Measurements from ENCODE around the gene LARGE1. TPM values are rescaled to one million over a fixed set of nuclear protein-coding genes. Genes with fewer than 3 reads are reported as not detected.

Gene LARGE1
- total and polyA plus RNA-seq, 9 of the 15 experiments (the other 6 are each of a cell fraction or from before 2014, with no cell fraction given), result 0.01 to 0.66 (median 0.14) TPM; not detected in 2

DNA sequence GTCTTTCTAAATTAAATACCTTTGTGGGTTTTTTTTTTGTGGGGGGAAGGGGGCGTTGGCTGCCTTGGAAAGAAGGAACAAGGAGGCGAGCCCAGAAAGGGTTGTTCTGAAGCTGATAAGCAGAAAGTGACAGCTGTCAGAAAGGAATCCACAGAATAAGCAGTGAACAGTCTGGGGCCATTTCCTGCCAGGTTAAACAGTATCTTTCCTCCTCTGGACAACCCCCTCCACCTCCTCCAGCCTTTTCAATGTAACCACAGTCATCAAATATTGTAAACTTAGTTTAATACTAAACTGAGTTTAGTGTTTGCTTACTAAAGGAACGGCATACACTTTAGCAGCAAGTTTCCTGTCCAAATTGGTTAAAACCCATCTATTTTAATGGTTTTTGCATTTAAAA lies 590.9 kb downstream of the LARGE1 start:
- H3K27me3 ChIP-seq (ENCODE audit: control insufficient read depth in 2 of 2, insufficient read depth in 2 of 2, low read length in 2 of 2), result no peaks in the 10 kb centered on the region
- CTCF ChIA-PET (ENCODE audit: low intra/inter-chr PET ratio), result interaction anchor here (0.7 kb wide), 1 partner anchor 1694 kb away, joined by 3 read pairs; no protein-coding TSS in a partner anchor
- no peak overlapping the region for H3K4me2 ChIP-seq (ENCODE audit: insufficient read depth, low read length)
- intact Hi-C loops (cut with micrococcal nuclease), result no loop called here
- no peaks in the 10 kb centered on the region for H3K4me1 ChIP-seq (replicated peaks in 1 of 2; ENCODE audit: control insufficient read depth in 2 of 2, insufficient read depth in 2 of 2, low read length in 2 of 2)
- POLR2A ChIA-PET, result no interaction called here
- no peak for DNase-seq (ENCODE audit: extremely low read depth in 1 of 4, low spot score in 3 of 4)
- no peaks in the 10 kb centered on the region for H4K20me1 ChIP-seq (replicated peaks; ENCODE audit: control insufficient read depth, insufficient read depth, low read length)
- in situ Hi-C loops (cut with MboI), result no loop called here
- H3K4me3 ChIP-seq, result no peak overlapping the region
- no peak overlapping the region for H3K9ac ChIP-seq (ENCODE audit: insufficient read depth in 1 of 2, low read depth in 2 of 2, low read length in 2 of 2)
- WGBS (ENCODE audit: insufficient coverage, low coverage, missing lambda C conversion rate), result 0% methylated on average over 3 of the region's 3 CpGs
- no peak overlapping the region for H2AFZ ChIP-seq (ENCODE audit: low read depth, low read length)
- H3K27ac ChIP-seq (ENCODE audit: extremely low read depth, low read depth, low read length), result no peak overlapping the region
- H3K9me1 ChIP-seq (ENCODE audit: control insufficient read depth, insufficient read depth, low read length), result no peaks in the 10 kb centered on the region
- FAIRE-seq, result no peak
- no peaks in the 10 kb centered on the region for H3K9me3 ChIP-seq (replicated peaks; ENCODE audit: control insufficient read depth, insufficient read depth, low read depth, low read length)
- no peaks in the 10 kb centered on the region for H3K36me3 ChIP-seq (ENCODE audit: control insufficient read depth, insufficient read depth, low read length)
- no peak for ATAC-seq
- no peaks in the 10 kb centered on the region for H3K79me2 ChIP-seq (ENCODE audit: control insufficient read depth, insufficient read depth, low read length)
- no TSS peak for BruUV-seq (replicated peaks)
- TF ChIP-seq ETS2 (tag; IDR thresholded peaks at IDR 0.05; ENCODE audit: borderline replicate concordance, poor library complexity, severe bottlenecking) (no peak), ZNF121 (CRISPR knock-in tag; conservative IDR thresholded peaks at IDR 0.05) (no peak), SRSF3 (IDR thresholded peaks at IDR 0.05; ENCODE audit: insufficient read depth, low read length) (no peak), RBM34 (IDR thresholded peaks at IDR 0.05; ENCODE audit: borderline replicate concordance, insufficient read depth, low read length) (no peak), ZNF717 (CRISPR knock-in tag; IDR thresholded peaks at IDR 0.05) (no peak), ZNF79 (CRISPR knock-in tag; IDR thresholded peaks at IDR 0.05; ENCODE audit: low read depth) (no peak), PRMT5 (CRISPR knock-in tag; IDR thresholded peaks at IDR 0.05) (no peak), ZNF134 (CRISPR knock-in tag; conservative IDR thresholded peaks at IDR 0.05) (no peak), DDX20 (tag; IDR thresholded peaks at IDR 0.05; ENCODE audit: low read depth) (no peak), RBM22 (IDR thresholded peaks at IDR 0.05; ENCODE audit: low read depth, low read length, poor library complexity, severe bottlenecking) (no peak), WHSC1 (IDR thresholded peaks at IDR 0.05; ENCODE audit: low read length) (no peak), CBX3 (IDR thresholded peaks at IDR 0.05; ENCODE audit: borderline replicate concordance in 1 of 2, low read length in 2 of 2) (no peak)
- TF ChIP-seq, protein P1, sequence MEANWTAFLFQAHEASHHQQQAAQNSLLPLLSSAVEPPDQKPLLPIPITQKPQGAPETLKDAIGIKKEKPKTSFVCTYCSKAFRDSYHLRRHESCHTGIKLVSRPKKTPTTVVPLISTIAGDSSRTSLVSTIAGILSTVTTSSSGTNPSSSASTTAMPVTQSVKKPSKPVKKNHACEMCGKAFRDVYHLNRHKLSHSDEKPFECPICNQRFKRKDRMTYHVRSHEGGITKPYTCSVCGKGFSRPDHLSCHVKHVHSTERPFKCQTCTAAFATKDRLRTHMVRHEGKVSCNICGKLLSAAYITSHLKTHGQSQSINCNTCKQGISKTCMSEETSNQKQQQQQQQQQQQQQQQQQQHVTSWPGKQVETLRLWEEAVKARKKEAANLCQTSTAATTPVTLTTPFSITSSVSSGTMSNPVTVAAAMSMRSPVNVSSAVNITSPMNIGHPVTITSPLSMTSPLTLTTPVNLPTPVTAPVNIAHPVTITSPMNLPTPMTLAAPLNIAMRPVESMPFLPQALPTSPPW (CRISPR knock-in tag; IDR thresholded peaks at IDR 0.05), result no peak
- TF ChIP-seq, protein P2, sequence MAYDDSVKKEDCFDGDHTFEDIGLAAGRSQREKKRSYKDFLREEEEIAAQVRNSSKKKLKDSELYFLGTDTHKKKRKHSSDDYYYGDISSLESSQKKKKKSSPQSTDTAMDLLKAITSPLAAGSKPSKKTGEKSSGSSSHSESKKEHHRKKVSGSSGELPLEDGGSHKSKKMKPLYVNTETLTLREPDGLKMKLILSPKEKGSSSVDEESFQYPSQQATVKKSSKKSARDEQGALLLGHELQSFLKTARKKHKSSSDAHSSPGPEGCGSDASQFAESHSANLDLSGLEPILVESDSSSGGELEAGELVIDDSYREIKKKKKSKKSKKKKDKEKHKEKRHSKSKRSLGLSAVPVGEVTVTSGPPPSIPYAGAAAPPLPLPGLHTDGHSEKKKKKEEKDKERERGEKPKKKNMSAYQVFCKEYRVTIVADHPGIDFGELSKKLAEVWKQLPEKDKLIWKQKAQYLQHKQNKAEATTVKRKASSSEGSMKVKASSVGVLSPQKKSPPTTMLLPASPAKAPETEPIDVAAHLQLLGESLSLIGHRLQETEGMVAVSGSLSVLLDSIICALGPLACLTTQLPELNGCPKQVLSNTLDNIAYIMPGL (CRISPR knock-in tag; IDR thresholded peaks at IDR 0.05), result no peak
- TF ChIP-seq, protein P3, sequence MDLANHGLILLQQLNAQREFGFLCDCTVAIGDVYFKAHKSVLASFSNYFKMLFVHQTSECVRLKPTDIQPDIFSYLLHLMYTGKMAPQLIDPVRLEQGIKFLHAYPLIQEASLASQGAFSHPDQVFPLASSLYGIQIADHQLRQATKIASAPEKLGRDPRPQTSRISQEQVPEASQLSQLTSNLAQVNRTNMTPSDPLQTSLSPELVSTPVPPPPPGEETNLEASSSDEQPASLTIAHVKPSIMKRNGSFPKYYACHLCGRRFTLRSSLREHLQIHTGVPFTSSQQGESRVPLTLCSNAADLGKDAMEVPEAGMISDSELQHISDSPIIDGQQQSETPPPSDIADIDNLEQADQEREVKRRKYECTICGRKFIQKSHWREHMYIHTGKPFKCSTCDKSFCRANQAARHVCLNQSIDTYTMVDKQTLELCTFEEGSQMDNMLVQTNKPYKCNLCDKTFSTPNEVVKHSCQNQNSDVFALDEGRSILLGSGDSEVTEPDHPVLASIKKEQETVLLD (IDR thresholded peaks at IDR 0.05), result no peak

Measured in K562 (cell line).